WTC11 (cell line): ENCODE data around the gene CAD. TPM values are rescaled to one million over a fixed set of nuclear protein-coding genes. Genes with fewer than 3 reads are reported as not detected.

Experiments used
- ARID4B ChIP-seq: sonication (generic); formaldehyde crosslinking; IDR thresholded peaks from 2 replicates; pipeline ENCODE4 v1.8.0; 2023; ENCODE audit warnings: missing genetic modification reagents, mild to moderate bottlenecking, borderline replicate concordance
- ATF6 ChIP-seq: sonication (generic); formaldehyde crosslinking; IDR thresholded peaks from 2 replicates; pipeline ENCODE4 v1.8.1; 2023; ENCODE audit warnings: mild to moderate bottlenecking, missing genetic modification reagents
- CREB1 ChIP-seq: sonication (generic); formaldehyde crosslinking; IDR thresholded peaks from 2 replicates; pipeline ENCODE4 v1.8.0; 2023; ENCODE audit warnings: mild to moderate bottlenecking, missing genetic modification reagents
- E2F5 ChIP-seq: sonication (generic); formaldehyde crosslinking; IDR thresholded peaks from 2 replicates; pipeline ENCODE4 v1.8.1; 2022; ENCODE audit warnings: mild to moderate bottlenecking, moderate library complexity, missing genetic modification reagents
- ETV6 ChIP-seq: sonication (generic); formaldehyde crosslinking; IDR thresholded peaks from 2 replicates; pipeline ENCODE4 v1.8.1; 2022; ENCODE audit warnings: mild to moderate bottlenecking, missing genetic modification reagents
- GRHL2 ChIP-seq: fragments of 250-450 bp; sonication (Bioruptor Pico); IDR thresholded peaks from 2 replicates; pipeline ENCODE4 v1.8.0; 2022; ENCODE audit warnings: mild to moderate bottlenecking, moderate library complexity; ENCODE audit not compliant: insufficient replicate concordance, severe bottlenecking
- GTF2I ChIP-seq: fragments of 250-450 bp; sonication (Bioruptor Pico); conservative IDR thresholded peaks from 2 replicates; pipeline ENCODE4 v1.4.0; 2021; ENCODE audit warnings: mild to moderate bottlenecking
- IRF2 ChIP-seq: sonication (generic); formaldehyde crosslinking; IDR thresholded peaks from 2 replicates; pipeline ENCODE4 v1.8.0; 2022; ENCODE audit warnings: low read depth, missing genetic modification reagents, borderline replicate concordance
- NFATC4 ChIP-seq: fragments of 250-450 bp; sonication (Bioruptor Pico); IDR thresholded peaks from 2 replicates; pipeline ENCODE4 v1.9.0; 2021; ENCODE audit warnings: mild to moderate bottlenecking
- OVOL2 ChIP-seq: fragments of 250-450 bp; sonication (Bioruptor Pico); IDR thresholded peaks from 2 replicates; pipeline ENCODE4 v1.9.0; 2021; ENCODE audit warnings: mild to moderate bottlenecking, borderline replicate concordance
- PRRX2 ChIP-seq: fragments of 250-450 bp; sonication (Bioruptor Pico); IDR thresholded peaks from 2 replicates; pipeline ENCODE4 v1.8.0; 2021; ENCODE audit warnings: mild to moderate bottlenecking
- SP1 ChIP-seq: sonication (generic); formaldehyde crosslinking; conservative IDR thresholded peaks from 2 replicates; pipeline ENCODE4 v1.8.1; 2022; ENCODE audit warnings: missing genetic modification reagents
- TEAD1 ChIP-seq: sonication (generic); formaldehyde crosslinking; IDR thresholded peaks from 2 replicates; pipeline ENCODE4 v1.8.0; 2022; ENCODE audit warnings: mild to moderate bottlenecking, missing genetic modification reagents
- TEAD4 ChIP-seq: sonication (generic); formaldehyde crosslinking; IDR thresholded peaks from 2 replicates; pipeline ENCODE4 v1.8.0; 2022; ENCODE audit warnings: mild to moderate bottlenecking, missing genetic modification reagents
- ZNF219 ChIP-seq: sonication (generic); formaldehyde crosslinking; IDR thresholded peaks from 2 replicates; pipeline ENCODE4 v1.8.0; 2023; ENCODE audit warnings: missing genetic modification reagents, mild to moderate bottlenecking, borderline replicate concordance
- ZNF512 ChIP-seq: sonication (generic); formaldehyde crosslinking; IDR thresholded peaks from 2 replicates; pipeline ENCODE4 v1.8.1; 2022; ENCODE audit warnings: missing genetic modification reagents, borderline replicate concordance
- ZSCAN18 ChIP-seq: fragments of 250-450 bp; sonication (Bioruptor Pico); IDR thresholded peaks from 2 replicates; pipeline ENCODE4 v2.1.2; 2022; ENCODE audit warnings: mild to moderate bottlenecking, moderate library complexity
- total RNA-seq: library from RNA; stranded (reverse); gene quantifications from 3 replicates; pipeline ENCODE4 v1.2.3, GENCODE V29; 2021
- TF ChIP-seq, protein P1 (sequence below): sonication (generic); formaldehyde crosslinking; IDR thresholded peaks from 2 replicates; pipeline ENCODE4 v1.8.0; 2022; ENCODE audit warnings: missing genetic modification reagents
- TF ChIP-seq, protein P2 (sequence below): sonication (generic); formaldehyde crosslinking; IDR thresholded peaks from 2 replicates; pipeline ENCODE4 v1.8.1; 2023; ENCODE audit warnings: mild to moderate bottlenecking, missing genetic modification reagents, borderline replicate concordance
- TF ChIP-seq, protein P3 (sequence below): sonication (generic); formaldehyde crosslinking; conservative IDR thresholded peaks from 2 replicates; pipeline ENCODE4 v1.8.1; 2022; ENCODE audit warnings: mild to moderate bottlenecking, missing genetic modification reagents

Gene CAD
- total RNA-seq, 1 experiment from 2014 or later = 178 TPM

DNA sequence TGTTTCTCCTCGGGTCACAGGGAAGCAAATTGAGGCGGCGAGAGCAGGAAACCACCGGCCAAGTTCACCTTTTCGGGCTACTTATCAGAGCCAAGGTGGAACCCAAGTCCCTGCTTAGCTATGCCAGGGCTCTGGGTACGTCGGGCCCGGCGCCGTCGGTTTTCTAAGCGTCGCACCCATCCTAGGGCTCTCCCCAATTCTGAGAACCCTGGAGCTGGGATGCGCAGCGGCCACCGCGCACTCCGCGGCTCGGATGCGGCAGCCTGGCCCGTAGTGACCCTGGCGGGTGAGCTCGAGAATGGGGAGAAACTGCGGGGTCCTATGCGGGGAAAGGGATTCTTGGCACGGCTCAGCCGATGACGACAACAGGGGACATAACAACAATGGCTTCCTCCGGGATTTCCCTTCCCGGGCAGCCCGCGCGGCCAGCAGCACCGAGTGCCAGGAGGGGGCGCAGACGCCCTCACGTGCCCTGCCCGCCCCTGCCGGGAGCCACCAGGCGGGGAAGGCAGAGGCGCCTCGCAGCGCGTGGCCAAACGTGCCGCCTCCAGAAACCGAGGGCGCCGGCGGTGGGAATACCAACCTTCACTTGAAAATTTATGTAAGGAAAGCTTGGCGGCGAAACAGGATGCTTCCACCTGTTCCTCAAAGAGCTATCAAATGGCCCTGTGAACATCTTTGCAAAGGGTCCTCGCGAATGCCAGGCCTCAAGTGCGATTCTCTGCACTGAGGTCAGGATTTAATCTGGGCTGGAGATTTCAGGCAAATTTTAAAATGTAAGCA lies 47.8 kb downstream of the CAD start (continued):
- TF ChIP-seq ARID4B (no peak), IRF2 (no peak), ATF6 (no peak), OVOL2 (no peak), ZNF219 (no peak), SP1 (no peak), GTF2I (no peak), ZSCAN18 (no peak), PRRX2 (CRISPR knock-in tag) (no peak), TEAD4 (CRISPR knock-in tag) (no peak), GRHL2 (CRISPR knock-in tag) (no peak), TEAD1 (CRISPR knock-in tag) (peak; percentile 94), E2F5 (CRISPR knock-in tag) (peak; percentile 91), CREB1 (CRISPR knock-in tag) (peak; percentile 93), ZNF512 (CRISPR knock-in tag) (0 out of 2 replicates have a peak, but pooled peaks have one; percentile 42), ETV6 (CRISPR knock-in tag) (peak; percentile 93), NFATC4 (CRISPR knock-in tag) (no peak)
- TF ChIP-seq, protein P1, sequence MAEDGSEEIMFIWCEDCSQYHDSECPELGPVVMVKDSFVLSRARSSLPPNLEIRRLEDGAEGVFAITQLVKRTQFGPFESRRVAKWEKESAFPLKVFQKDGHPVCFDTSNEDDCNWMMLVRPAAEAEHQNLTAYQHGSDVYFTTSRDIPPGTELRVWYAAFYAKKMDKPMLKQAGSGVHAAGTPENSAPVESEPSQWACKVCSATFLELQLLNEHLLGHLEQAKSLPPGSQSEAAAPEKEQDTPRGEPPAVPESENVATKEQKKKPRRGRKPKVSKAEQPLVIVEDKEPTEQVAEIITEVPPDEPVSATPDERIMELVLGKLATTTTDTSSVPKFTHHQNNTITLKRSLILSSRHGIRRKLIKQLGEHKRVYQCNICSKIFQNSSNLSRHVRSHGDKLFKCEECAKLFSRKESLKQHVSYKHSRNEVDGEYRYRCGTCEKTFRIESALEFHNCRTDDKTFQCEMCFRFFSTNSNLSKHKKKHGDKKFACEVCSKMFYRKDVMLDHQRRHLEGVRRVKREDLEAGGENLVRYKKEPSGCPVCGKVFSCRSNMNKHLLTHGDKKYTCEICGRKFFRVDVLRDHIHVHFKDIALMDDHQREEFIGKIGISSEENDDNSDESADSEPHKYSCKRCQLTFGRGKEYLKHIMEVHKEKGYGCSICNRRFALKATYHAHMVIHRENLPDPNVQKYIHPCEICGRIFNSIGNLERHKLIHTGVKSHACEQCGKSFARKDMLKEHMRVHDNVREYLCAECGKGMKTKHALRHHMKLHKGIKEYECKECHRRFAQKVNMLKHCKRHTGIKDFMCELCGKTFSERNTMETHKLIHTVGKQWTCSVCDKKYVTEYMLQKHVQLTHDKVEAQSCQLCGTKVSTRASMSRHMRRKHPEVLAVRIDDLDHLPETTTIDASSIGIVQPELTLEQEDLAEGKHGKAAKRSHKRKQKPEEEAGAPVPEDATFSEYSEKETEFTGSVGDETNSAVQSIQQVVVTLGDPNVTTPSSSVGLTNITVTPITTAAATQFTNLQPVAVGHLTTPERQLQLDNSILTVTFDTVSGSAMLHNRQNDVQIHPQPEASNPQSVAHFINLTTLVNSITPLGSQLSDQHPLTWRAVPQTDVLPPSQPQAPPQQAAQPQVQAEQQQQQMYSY (CRISPR knock-in tag) = no peak
- TF ChIP-seq, protein P2, sequence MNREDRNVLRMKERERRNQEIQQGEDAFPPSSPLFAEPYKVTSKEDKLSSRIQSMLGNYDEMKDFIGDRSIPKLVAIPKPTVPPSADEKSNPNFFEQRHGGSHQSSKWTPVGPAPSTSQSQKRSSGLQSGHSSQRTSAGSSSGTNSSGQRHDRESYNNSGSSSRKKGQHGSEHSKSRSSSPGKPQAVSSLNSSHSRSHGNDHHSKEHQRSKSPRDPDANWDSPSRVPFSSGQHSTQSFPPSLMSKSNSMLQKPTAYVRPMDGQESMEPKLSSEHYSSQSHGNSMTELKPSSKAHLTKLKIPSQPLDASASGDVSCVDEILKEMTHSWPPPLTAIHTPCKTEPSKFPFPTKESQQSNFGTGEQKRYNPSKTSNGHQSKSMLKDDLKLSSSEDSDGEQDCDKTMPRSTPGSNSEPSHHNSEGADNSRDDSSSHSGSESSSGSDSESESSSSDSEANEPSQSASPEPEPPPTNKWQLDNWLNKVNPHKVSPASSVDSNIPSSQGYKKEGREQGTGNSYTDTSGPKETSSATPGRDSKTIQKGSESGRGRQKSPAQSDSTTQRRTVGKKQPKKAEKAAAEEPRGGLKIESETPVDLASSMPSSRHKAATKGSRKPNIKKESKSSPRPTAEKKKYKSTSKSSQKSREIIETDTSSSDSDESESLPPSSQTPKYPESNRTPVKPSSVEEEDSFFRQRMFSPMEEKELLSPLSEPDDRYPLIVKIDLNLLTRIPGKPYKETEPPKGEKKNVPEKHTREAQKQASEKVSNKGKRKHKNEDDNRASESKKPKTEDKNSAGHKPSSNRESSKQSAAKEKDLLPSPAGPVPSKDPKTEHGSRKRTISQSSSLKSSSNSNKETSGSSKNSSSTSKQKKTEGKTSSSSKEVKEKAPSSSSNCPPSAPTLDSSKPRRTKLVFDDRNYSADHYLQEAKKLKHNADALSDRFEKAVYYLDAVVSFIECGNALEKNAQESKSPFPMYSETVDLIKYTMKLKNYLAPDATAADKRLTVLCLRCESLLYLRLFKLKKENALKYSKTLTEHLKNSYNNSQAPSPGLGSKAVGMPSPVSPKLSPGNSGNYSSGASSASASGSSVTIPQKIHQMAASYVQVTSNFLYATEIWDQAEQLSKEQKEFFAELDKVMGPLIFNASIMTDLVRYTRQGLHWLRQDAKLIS (CRISPR knock-in tag) = peak; percentile 90
- TF ChIP-seq, protein P3, sequence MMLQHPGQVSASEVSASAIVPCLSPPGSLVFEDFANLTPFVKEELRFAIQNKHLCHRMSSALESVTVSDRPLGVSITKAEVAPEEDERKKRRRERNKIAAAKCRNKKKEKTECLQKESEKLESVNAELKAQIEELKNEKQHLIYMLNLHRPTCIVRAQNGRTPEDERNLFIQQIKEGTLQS (CRISPR knock-in tag) = no peak
